HEK293T (cell line): Measurements from ENCODE around the gene DHRS3.

ENCODE experiments used
- CTCF ChIA-PET: fragments of 350-600 bp; formaldehyde crosslinking; extraction: SDS; loops from one replicate; lab custom pipeline; 2021; ENCODE audit warnings: antibody characterized with exemption, inconsistent platforms; lab: Yijun Ruan, JAX
- POLR2A ChIA-PET: fragments of 350-600 bp; formaldehyde crosslinking; extraction: SDS; loops from one replicate; lab custom pipeline; 2020; ENCODE audit warnings: antibody characterized with exemption, inconsistent platforms; lab: Yijun Ruan, JAX
- DNase-seq: peaks from one replicate; pipeline ENCODE4 v3.0.0; 2012; ENCODE audit warnings: mixed read lengths; ENCODE audit errors: extremely low spot score
- ARNT ChIP-seq: fragments of 450-650 bp; IDR thresholded peaks from 2 replicates; pipeline ENCODE4 v1.6.1; 2017; ENCODE audit warnings: mild to moderate bottlenecking
- BHLHE40 ChIP-seq: fragments of 450-650 bp; IDR thresholded peaks from 2 replicates; pipeline ENCODE4 v1.6.1; 2016; ENCODE audit warnings: mild to moderate bottlenecking, moderate library complexity, borderline replicate concordance
- CTBP1 ChIP-seq: fragments of 450-650 bp; IDR thresholded peaks from 2 replicates; pipeline ENCODE4 v1.6.1; 2016; ENCODE audit warnings: borderline replicate concordance
- ELF4 ChIP-seq: fragments of 450-650 bp; IDR thresholded peaks from 2 replicates; pipeline ENCODE4 v1.6.1; 2017; ENCODE audit warnings: antibody characterized with exemption
- FOXA1 ChIP-seq: fragments of 450-650 bp; IDR thresholded peaks from 2 replicates; pipeline ENCODE4 v1.6.1; 2016; ENCODE audit warnings: mild to moderate bottlenecking
- FOXK2 ChIP-seq: fragments of 450-650 bp; IDR thresholded peaks from 2 replicates; pipeline ENCODE4 v1.6.1; 2016; ENCODE audit warnings: mild to moderate bottlenecking
- FOXM1 ChIP-seq: fragments of 450-650 bp; IDR thresholded peaks from 2 replicates; pipeline ENCODE4 v1.6.1; 2017; ENCODE audit warnings: mild to moderate bottlenecking, borderline replicate concordance
- HDGF ChIP-seq: fragments of 450-650 bp; IDR thresholded peaks from 2 replicates; pipeline ENCODE4 v1.6.1; 2017; ENCODE audit warnings: antibody characterized with exemption, borderline replicate concordance
- L3MBTL2 ChIP-seq: fragments of 450-650 bp; conservative IDR thresholded peaks from 2 replicates; pipeline ENCODE4 v1.6.1; 2016; ENCODE audit warnings: mild to moderate bottlenecking
- LEF1 ChIP-seq: fragments of 450-650 bp; IDR thresholded peaks from 2 replicates; pipeline ENCODE4 v1.6.1; 2017; ENCODE audit warnings: mild to moderate bottlenecking, borderline replicate concordance
- NFRKB ChIP-seq: fragments of 450-650 bp; IDR thresholded peaks from 2 replicates; pipeline ENCODE4 v1.6.1; 2016; ENCODE audit warnings: mild to moderate bottlenecking, moderate library complexity
- PKNOX1 ChIP-seq: fragments of 450-650 bp; IDR thresholded peaks from 2 replicates; pipeline ENCODE4 v1.6.1; 2016
- SP1 ChIP-seq: fragments of 450-650 bp; IDR thresholded peaks from 2 replicates; pipeline ENCODE4 v1.6.1; 2017
- SUZ12 ChIP-seq: fragments of 450-650 bp; IDR thresholded peaks from 2 replicates; pipeline ENCODE4 v1.6.1; 2016; ENCODE audit warnings: mild to moderate bottlenecking
- TARDBP ChIP-seq: fragments of 450-650 bp; IDR thresholded peaks from 2 replicates; pipeline ENCODE4 v1.6.1; 2016
- ZNF384 ChIP-seq: fragments of 450-650 bp; IDR thresholded peaks from 2 replicates; pipeline ENCODE4 v1.6.1; 2016

The DHRS3 gene

GRCh38 chr1:12546771-12547585 is 71.0 kb downstream of the DHRS3 start:
- CTCF ChIA-PET, result interaction anchor here (0.6 kb wide), 1 partner anchor 224 kb away, joined by 4 read pairs; no protein-coding TSS in a partner anchor
- peak; percentile 4 for DNase-seq
- POLR2A ChIA-PET, result no interaction called here
- no peak for TF ChIP-seq TARDBP
- no peak for TF ChIP-seq FOXM1
- TF ChIP-seq ARNT, result no peak
- TF ChIP-seq ZNF384, result no peak
- no peak for TF ChIP-seq BHLHE40
- TF ChIP-seq SUZ12, result no peak
- no peak for TF ChIP-seq CTBP1
- TF ChIP-seq NFRKB, result no peak
- TF ChIP-seq ELF4, result no peak
- TF ChIP-seq FOXK2, result no peak
- no peak for TF ChIP-seq FOXA1
- TF ChIP-seq HDGF, result no peak

- CTCF ChIA-PET, result no interaction called here
- no peak for TF ChIP-seq FOXA1
- no peak for TF ChIP-seq SP1
- DNase-seq, result no peak
- POLR2A ChIA-PET, result no interaction called here
These were observed 73.0 kb downstream of the DHRS3 start for GRCh38 chr1:12544992-12545391.

- no peak for DNase-seq
- ChIA-PET POLR2A (no interaction called here), CTCF (no interaction called here)
- TF ChIP-seq NFRKB (no peak), TARDBP (no peak), ELF4 (no peak), CTBP1 (no peak), L3MBTL2 (no peak), SP1 (no peak), BHLHE40 (no peak), PKNOX1 (no peak), FOXM1 (no peak), ARNT (no peak), FOXK2 (no peak), FOXA1 (no peak)
These were observed 73.7 kb downstream of the DHRS3 start for GRCh38 chr1:12544357-12544756.

- no peak for TF ChIP-seq CTBP1
- no peak for TF ChIP-seq L3MBTL2
- no peak for TF ChIP-seq ELF4
- TF ChIP-seq ARNT, result no peak
- no peak for TF ChIP-seq LEF1
- no peak for TF ChIP-seq HDGF
- no peak for TF ChIP-seq FOXA1
- TF ChIP-seq ZNF384, result no peak
- ChIA-PET CTCF (no interaction called here), POLR2A (no interaction called here)
- DNase-seq, result no peak
These were observed 74.3 kb downstream of the DHRS3 start for GRCh38 chr1:12543740-12544154.

- POLR2A ChIA-PET, result no interaction called here
- CTCF ChIA-PET, result no interaction called here
- peak; percentile 11 for DNase-seq
- TF ChIP-seq BHLHE40 (no peak), ARNT (no peak), PKNOX1 (peak; percentile 72)
These were observed 75.1 kb downstream of the DHRS3 start for GRCh38 chr1:12542616-12543592.

- peak; percentile 3 for DNase-seq
- ChIA-PET POLR2A (interaction anchor here (2.8 kb wide), 1 partner anchor 77 kb away, joined by 12 read pairs; the partner anchor contains the start of gene DHRS3), CTCF (no interaction called here)
- no peak for TF ChIP-seq SP1
- TF ChIP-seq ARNT, result no peak
- TF ChIP-seq ZNF384, result no peak
- no peak for TF ChIP-seq FOXM1
- TF ChIP-seq FOXA1, result no peak
- TF ChIP-seq HDGF, result no peak
- no peak for TF ChIP-seq LEF1
- TF ChIP-seq FOXK2, result no peak
- no peak for TF ChIP-seq L3MBTL2
- no peak for TF ChIP-seq TARDBP
- no peak for TF ChIP-seq ELF4
- no peak for TF ChIP-seq BHLHE40
- no peak for TF ChIP-seq SUZ12
- no peak for TF ChIP-seq PKNOX1
- no peak for TF ChIP-seq CTBP1
- no peak for TF ChIP-seq NFRKB
These were observed 75.9 kb downstream of the DHRS3 start for GRCh38 chr1:12542138-12542465.
